ENCODE measurements around the gene HOXD1.

Gene HOXD1

GRCh38 chr2:176188774-176189680, 559 bp downstream of the HOXD1 start:
- no peak for DNase-seq

GRCh38 chr2:176189681-176190641, 1.5 kb downstream of the HOXD1 start:
- DNase-seq, result no peak

- DNase-seq, result no peak
These were observed 3.9 kb downstream of the HOXD1 start for GRCh38 chr2:176192351-176192750.

GRCh38 chr2:176193048-176193447, 4.6 kb downstream of the HOXD1 start:
- DNase-seq, result no peak

- no peak for DNase-seq
These were observed 11.4 kb downstream of the HOXD1 start for GRCh38 chr2:176199902-176200301.

- DNase-seq, result no peak
These were observed 12.5 kb downstream of the HOXD1 start for GRCh38 chr2:176200971-176201370.

GRCh38 chr2:176202491-176202890, 14.0 kb downstream of the HOXD1 start:
- no peak for DNase-seq

GRCh38 chr2:176205126-176205525, 16.7 kb downstream of the HOXD1 start:
- DNase-seq, result no peak

- DNase-seq, result no peak
These were observed 17.7 kb downstream of the HOXD1 start for GRCh38 chr2:176206136-176206535.

- no peak for DNase-seq
These were observed 18.2 kb downstream of the HOXD1 start for GRCh38 chr2:176206682-176207081.

GRCh38 chr2:176211110-176211509, 22.6 kb downstream of the HOXD1 start:
- no peak for DNase-seq

- no peak for DNase-seq
These were observed 23.8 kb downstream of the HOXD1 start for GRCh38 chr2:176212276-176212675.

GRCh38 chr2:176213406-176213805, 24.9 kb downstream of the HOXD1 start:
- DNase-seq, result no peak

GRCh38 chr2:176227874-176228273, 39.4 kb downstream of the HOXD1 start:
- no peak for DNase-seq

- DNase-seq, result no peak
These were observed 45.7 kb downstream of the HOXD1 start for GRCh38 chr2:176234156-176234555.

- DNase-seq, result no peak
These were observed 46.5 kb downstream of the HOXD1 start for GRCh38 chr2:176234940-176235339.

- no peak for DNase-seq
These were observed 49.0 kb downstream of the HOXD1 start for GRCh38 chr2:176237456-176237855.

- no peak for DNase-seq
These were observed 50.6 kb downstream of the HOXD1 start for GRCh38 chr2:176239031-176239430.

- DNase-seq, result no peak
These were observed 51.8 kb downstream of the HOXD1 start for GRCh38 chr2:176240301-176240700.

All from SIG-M5 (cell line).